GM12873 (cell line): Measurements from ENCODE around the gene TCF7L2.

ENCODE experiments used
- TF ChIP-seq, protein P1 (sequence below): IDR thresholded peaks from 2 replicates; pipeline ENCODE4 v1.5.1; 2012; ENCODE audit warnings: low read depth, mild to moderate bottlenecking, moderate library complexity, low read length, control low read depth; ENCODE audit not compliant: insufficient read depth; ENCODE audit errors: missing control alignments

The TCF7L2 gene

GRCh38 chr10:113095419-113096127 is 145.5 kb downstream of the TCF7L2 start:
- TF ChIP-seq, protein P1, sequence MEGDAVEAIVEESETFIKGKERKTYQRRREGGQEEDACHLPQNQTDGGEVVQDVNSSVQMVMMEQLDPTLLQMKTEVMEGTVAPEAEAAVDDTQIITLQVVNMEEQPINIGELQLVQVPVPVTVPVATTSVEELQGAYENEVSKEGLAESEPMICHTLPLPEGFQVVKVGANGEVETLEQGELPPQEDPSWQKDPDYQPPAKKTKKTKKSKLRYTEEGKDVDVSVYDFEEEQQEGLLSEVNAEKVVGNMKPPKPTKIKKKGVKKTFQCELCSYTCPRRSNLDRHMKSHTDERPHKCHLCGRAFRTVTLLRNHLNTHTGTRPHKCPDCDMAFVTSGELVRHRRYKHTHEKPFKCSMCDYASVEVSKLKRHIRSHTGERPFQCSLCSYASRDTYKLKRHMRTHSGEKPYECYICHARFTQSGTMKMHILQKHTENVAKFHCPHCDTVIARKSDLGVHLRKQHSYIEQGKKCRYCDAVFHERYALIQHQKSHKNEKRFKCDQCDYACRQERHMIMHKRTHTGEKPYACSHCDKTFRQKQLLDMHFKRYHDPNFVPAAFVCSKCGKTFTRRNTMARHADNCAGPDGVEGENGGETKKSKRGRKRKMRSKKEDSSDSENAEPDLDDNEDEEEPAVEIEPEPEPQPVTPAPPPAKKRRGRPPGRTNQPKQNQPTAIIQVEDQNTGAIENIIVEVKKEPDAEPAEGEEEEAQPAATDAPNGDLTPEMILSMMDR = no peak

GRCh38 chr10:113096128-113096996 is 146.3 kb downstream of the TCF7L2 start:
- TF ChIP-seq, protein P1 = no peak

- TF ChIP-seq, protein P1 = no peak
These were observed 147.0 kb downstream of the TCF7L2 start for GRCh38 chr10:113097036-113097435.

GRCh38 chr10:113099431-113100183 is 149.6 kb downstream of the TCF7L2 start:
- TF ChIP-seq, protein P1 = no peak

DNA sequence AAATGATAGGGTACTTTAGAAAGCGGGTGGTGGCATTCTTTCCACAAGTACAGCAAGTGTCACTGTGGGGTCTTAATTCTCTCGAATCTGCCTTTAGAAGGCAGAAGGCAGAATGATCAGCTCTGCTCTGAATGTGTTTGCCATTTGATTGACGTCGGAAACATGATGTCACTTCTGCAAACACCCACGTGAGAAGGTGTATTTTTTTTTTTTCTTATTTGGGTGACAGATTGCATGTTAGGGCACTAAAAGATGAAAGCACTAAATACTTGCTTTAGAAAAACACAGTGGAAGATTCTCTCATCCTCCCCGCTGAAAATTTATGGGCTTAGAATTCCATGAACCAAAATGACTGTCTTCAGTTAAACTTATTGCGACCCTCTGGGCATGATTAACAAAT is 150.2 kb downstream of the TCF7L2 start:
- TF ChIP-seq, protein P1 = no peak

DNA sequence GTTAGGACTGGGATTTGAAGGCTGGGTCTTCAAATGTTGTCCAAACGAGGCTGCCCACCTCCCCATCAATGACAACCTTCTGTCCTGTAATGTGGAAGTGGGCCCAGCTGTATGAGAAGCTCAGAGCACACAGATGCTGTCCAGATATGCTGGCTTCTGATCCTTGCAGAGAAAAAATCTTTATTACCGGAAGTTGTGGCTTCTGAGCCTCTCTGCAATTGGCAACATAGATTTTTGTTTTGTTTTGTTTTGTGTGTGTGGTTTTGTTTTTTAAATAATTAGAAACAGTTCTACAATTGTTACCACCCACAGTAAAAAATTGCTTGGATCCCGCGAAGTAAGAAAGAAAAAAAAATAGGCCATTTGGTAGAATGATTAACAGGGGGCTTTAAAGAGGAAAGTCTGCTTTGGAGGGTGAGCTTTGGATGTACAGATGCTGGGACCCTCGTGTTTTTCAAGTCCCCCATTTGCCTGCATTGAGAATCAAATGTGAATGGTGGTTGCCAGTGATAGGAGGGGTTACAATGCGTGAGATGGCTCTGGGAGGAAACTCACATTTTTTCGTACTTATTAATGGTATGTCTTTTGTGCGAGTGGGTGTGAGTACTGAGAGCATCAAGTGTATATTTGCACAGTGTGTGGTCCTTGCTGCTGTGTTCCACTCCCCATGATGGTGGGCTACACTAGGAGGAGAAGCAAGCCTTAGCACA is 153.2 kb downstream of the TCF7L2 start:
- TF ChIP-seq, protein P1 = no peak

GRCh38 chr10:113104047-113104446 is 154.0 kb downstream of the TCF7L2 start:
- TF ChIP-seq, protein P1 = no peak
